Spinal cord (tissue), 10 donors: Measurements from ENCODE around the gene PRSS3. TPM values are rescaled to one million over a fixed set of nuclear protein-coding genes. Genes with fewer than 3 reads are reported as not detected.
"Not testable (repeated sequence)": the region's sequence is repeated elsewhere in the genome, so short reads cannot be mapped to it uniquely, and the experiment has no call there.

Experiments used
- DNase-seq, 6 donors: peaks; one replicate each; pipeline versions ENCODE4 v3.0.0 to v3.0.0-alpha.2; 2013 to 2015; ENCODE audit warnings: low spot score in 6 of 6, low read depth in 4 of 6
- H3K27ac ChIP-seq: one replicate; pipeline ENCODE4 v1.5.1; 2013; ENCODE audit warnings: low read depth, low read length, control low read depth
- H3K27me3 ChIP-seq: one replicate; pipeline ENCODE4 v1.6.1; 2013; ENCODE audit warnings: low read length; ENCODE audit not compliant: control insufficient read depth, insufficient read depth
- H3K36me3 ChIP-seq: one replicate; pipeline ENCODE4 v1.6.1; 2013; ENCODE audit warnings: low read length; ENCODE audit not compliant: control insufficient read depth, insufficient read depth
- H3K4me1 ChIP-seq: one replicate; pipeline ENCODE4 v1.6.1; 2013; ENCODE audit warnings: low read length; ENCODE audit not compliant: control insufficient read depth, insufficient read depth
- H3K4me3 ChIP-seq: one replicate; pipeline ENCODE4 v1.5.1; 2013; ENCODE audit warnings: low read depth, low read length, control low read depth
- H3K9me3 ChIP-seq: one replicate; pipeline ENCODE4 v1.6.1; 2013; ENCODE audit warnings: low read length; ENCODE audit not compliant: control insufficient read depth, insufficient read depth
- WGBS: methylation state at CpG from one replicate; pipeline ENCODE4 v1.1.5; 2013; ENCODE audit warnings: missing lambda C conversion rate; ENCODE audit not compliant: insufficient coverage; 5-methylcytosine and 5-hydroxymethylcytosine counted together
- polyA plus RNA-seq, 2 donors: library from polyadenylated mRNA; unstranded; fragments of 120-200 nt; gene quantifications; one replicate each; pipeline ENCODE4 v1.2.1, GENCODE V29; 2013; ENCODE audit not compliant: insufficient read length in 2 of 2
- total RNA-seq, 2 donors: library from RNA; depleted of rRNA in 1 of 2; stranded (reverse); fragments of 120-200 nt in 1 of 2; fragments of >200 nt in 1 of 2; gene quantifications; one replicate each; pipeline versions ENCODE4 v1.2.3 to v1.2.4, GENCODE V29; 2013 to 2014
- donor health status: healthy.

Gene PRSS3
- total and polyA plus RNA-seq, 4 donors, result 3.0 to 20.1 (median 14.1) TPM

GRCh38 chr9:33762343-33762742 is 33.0 kb upstream of the PRSS3 start:
- Histone ChIP-seq H3K27me3 (no peaks in the 10 kb centered on the region), H3K4me1 (no peaks in the 10 kb centered on the region), H3K36me3 (no peaks in the 10 kb centered on the region), H3K9me3 (no peaks in the 10 kb centered on the region), H3K4me3 (no peak overlapping the region), H3K27ac (no peak overlapping the region)
- no peak for DNase-seq
- WGBS, result 91% methylated on average over 6 of the region's 6 CpGs

GRCh38 chr9:33763709-33764108 is 31.7 kb upstream of the PRSS3 start:
- not testable (repeated sequence) for DNase-seq, H3K4me3 ChIP-seq, H3K27ac ChIP-seq, H3K27me3 ChIP-seq, H3K4me1 ChIP-seq, H3K9me3 ChIP-seq, H3K36me3 ChIP-seq
- WGBS, result no CpG with 5 or more reads among the region's 1 CpG

GRCh38 chr9:33765411-33765810 is 29.9 kb upstream of the PRSS3 start:
- no peaks in the 10 kb centered on the region for H3K27me3 ChIP-seq
- no peaks in the 10 kb centered on the region for H3K4me1 ChIP-seq
- WGBS, result 100% methylated on average over 1 of the region's 3 CpGs
- no peak overlapping the region for H3K4me3 ChIP-seq
- H3K9me3 ChIP-seq, result no peaks in the 10 kb centered on the region
- no peak overlapping the region for H3K27ac ChIP-seq
- no peaks in the 10 kb centered on the region for H3K36me3 ChIP-seq
- DNase-seq, result no peak

- H3K27ac ChIP-seq, H3K27me3 ChIP-seq, H3K36me3 ChIP-seq, H3K9me3 ChIP-seq, H3K4me1 ChIP-seq, H3K4me3 ChIP-seq, DNase-seq: not testable (repeated sequence)
- no CpG with 5 or more reads among the region's 3 CpGs for WGBS
These were observed 25.0 kb upstream of the PRSS3 start for GRCh38 chr9:33770156-33770880.

GRCh38 chr9:33773135-33773534 is 22.2 kb upstream of the PRSS3 start:
- not testable (repeated sequence) for H3K4me3 ChIP-seq, H3K4me1 ChIP-seq, H3K27ac ChIP-seq, DNase-seq, H3K36me3 ChIP-seq, H3K9me3 ChIP-seq, H3K27me3 ChIP-seq

- H3K4me3 ChIP-seq, H3K4me1 ChIP-seq, H3K27ac ChIP-seq, H3K36me3 ChIP-seq, DNase-seq, H3K27me3 ChIP-seq, H3K9me3 ChIP-seq: not testable (repeated sequence)
- 79% methylated on average over 2 of the region's 5 CpGs for WGBS
These were observed 21.2 kb upstream of the PRSS3 start for GRCh38 chr9:33774074-33774659.

- no peaks in the 10 kb centered on the region for H3K9me3 ChIP-seq
- no peaks in the 10 kb centered on the region for H3K4me1 ChIP-seq
- no peaks in the 10 kb centered on the region for H3K27me3 ChIP-seq
- no peak overlapping the region for H3K27ac ChIP-seq
- H3K4me3 ChIP-seq, result no peak overlapping the region
- H3K36me3 ChIP-seq, result no peaks in the 10 kb centered on the region
- DNase-seq, result no peak
These were observed 18.8 kb upstream of the PRSS3 start for GRCh38 chr9:33776578-33776977.

GRCh38 chr9:33778700-33779351 is 16.5 kb upstream of the PRSS3 start:
- WGBS, result 0% methylated on average over 4 of the region's 6 CpGs
- no peak overlapping the region for H3K27ac ChIP-seq
- DNase-seq, result peak in 5 of 6 donors; percentile 19 to 86 (median 30)
- H3K9me3 ChIP-seq, result no peaks in the 10 kb centered on the region
- H3K27me3 ChIP-seq, result no peaks in the 10 kb centered on the region
- H3K4me3 ChIP-seq, result no peak overlapping the region
- H3K36me3 ChIP-seq, result no peaks in the 10 kb centered on the region
- no peaks in the 10 kb centered on the region for H3K4me1 ChIP-seq

- no peak for DNase-seq
- H3K27me3 ChIP-seq, result no peaks in the 10 kb centered on the region
- no peak overlapping the region for H3K27ac ChIP-seq
- no peaks in the 10 kb centered on the region for H3K9me3 ChIP-seq
- no peak overlapping the region for H3K4me3 ChIP-seq
- H3K36me3 ChIP-seq, result no peaks in the 10 kb centered on the region
- no peaks in the 10 kb centered on the region for H3K4me1 ChIP-seq
These were observed 15.1 kb upstream of the PRSS3 start for GRCh38 chr9:33780276-33780675.

- Histone ChIP-seq H3K36me3 (no peaks in the 10 kb centered on the region), H3K4me3 (no peak overlapping the region), H3K9me3 (no peaks in the 10 kb centered on the region), H3K27ac (no peak overlapping the region), H3K27me3 (no peaks in the 10 kb centered on the region), H3K4me1 (no peaks in the 10 kb centered on the region)
- no peak for DNase-seq
- no CpG with 5 or more reads among the region's 1 CpG for WGBS
These were observed 13.6 kb upstream of the PRSS3 start for GRCh38 chr9:33781736-33782135.
